HG03469 (cell line): ENCODE measurements around the gene DTX3.
"Not testable (repeated sequence)": the region's sequence is repeated elsewhere in the genome, so short reads cannot be mapped to it uniquely, and the experiment has no call there.

Experiments
- ATAC-seq: cut with Tn5 transposase; IDR thresholded peaks from one replicate; pipeline ENCODE4 v1.9.1; 2021; ENCODE audit warnings: mild to moderate bottlenecking, moderate library complexity, moderate number of reproducible peaks; ENCODE audit not compliant: unreplicated experiment

DTX3 gene

DNA sequence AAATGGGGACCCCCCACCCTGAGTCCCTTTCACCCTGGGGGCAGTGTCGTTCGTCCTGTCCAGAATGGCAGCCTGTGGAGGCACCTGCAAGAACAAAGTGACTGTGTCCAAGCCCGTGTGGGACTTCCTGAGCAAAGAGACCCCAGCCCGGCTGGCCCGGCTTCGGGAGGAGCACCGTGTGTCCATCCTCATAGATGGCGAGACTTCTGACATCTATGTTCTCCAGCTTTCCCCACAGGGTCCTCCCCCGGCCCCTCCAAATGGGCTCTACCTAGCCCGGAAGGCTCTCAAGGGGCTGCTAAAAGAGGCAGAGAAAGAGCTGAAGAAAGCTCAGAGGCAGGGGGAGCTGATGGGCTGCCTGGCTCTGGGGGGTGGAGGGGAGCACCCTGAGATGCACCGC lies 2.2 kb downstream of the DTX3 start:
- ATAC-seq, result no peak

DNA sequence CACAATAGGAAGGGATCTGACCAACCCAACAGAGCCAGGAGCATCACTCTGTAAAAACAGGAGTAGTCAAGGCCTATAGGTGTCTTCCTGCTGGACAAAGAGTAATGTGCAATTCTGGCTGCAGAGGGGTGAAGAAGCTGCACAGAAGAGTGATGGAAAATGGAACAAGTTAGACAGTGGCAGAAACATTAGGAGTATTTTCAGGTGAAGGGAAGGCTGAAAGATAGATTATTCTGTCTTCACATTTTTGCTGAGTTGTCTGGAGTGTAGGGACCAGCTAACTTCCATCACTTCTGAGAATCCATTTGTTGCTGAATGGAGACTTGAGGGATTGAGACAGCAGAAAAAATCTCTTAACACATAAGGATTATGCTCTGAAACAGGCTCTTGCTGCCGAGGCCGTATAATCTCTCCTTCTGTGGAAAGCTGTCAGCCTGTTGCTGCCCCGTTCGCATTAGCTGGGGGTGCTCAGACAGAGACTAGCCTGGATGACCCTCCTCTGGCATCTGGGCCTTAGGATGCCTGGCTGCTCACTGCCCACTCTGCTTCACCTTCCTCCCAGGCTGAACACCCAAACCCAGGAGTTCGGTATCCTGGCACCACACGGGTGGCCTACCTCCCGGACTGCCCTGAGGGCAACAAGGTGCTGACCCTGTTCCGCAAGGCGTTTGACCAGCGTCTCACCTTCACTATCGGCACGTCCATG lies 3.5 kb downstream of the DTX3 start:
- no peak for ATAC-seq

DNA sequence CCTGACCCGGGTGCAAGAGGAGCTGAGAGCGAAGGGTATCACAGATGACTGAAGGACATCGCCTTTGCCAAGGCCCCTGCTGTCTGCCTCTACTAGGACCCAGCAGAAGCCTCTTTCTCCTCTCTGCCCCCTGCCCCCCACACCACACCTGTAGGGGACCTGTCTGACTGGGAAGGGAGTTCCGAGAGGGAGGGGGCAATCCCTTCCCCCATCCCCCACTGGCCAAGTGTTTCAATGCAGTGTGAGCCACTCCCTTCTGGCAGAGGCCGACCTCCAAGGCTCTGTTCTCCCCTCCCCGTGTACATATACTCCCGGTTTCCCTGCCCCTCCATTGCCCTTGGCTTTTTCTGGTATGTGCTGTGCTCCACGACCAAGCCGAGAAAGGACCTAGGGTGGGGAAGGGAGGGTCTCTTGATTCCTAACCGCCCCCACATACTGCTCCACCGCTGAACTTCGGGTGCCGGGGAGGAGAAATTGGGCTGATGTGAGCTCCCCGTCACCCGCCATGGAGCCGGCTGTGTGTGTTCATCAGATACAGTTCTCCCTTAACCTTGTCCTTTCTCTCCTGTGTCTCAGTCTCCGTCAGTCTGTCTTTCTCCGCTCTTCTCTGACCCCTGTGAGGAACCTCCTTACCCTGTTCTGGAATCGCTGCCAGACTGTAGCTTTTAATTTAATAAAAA lies 4.6 kb downstream of the DTX3 start:
- no peak for ATAC-seq

DNA sequence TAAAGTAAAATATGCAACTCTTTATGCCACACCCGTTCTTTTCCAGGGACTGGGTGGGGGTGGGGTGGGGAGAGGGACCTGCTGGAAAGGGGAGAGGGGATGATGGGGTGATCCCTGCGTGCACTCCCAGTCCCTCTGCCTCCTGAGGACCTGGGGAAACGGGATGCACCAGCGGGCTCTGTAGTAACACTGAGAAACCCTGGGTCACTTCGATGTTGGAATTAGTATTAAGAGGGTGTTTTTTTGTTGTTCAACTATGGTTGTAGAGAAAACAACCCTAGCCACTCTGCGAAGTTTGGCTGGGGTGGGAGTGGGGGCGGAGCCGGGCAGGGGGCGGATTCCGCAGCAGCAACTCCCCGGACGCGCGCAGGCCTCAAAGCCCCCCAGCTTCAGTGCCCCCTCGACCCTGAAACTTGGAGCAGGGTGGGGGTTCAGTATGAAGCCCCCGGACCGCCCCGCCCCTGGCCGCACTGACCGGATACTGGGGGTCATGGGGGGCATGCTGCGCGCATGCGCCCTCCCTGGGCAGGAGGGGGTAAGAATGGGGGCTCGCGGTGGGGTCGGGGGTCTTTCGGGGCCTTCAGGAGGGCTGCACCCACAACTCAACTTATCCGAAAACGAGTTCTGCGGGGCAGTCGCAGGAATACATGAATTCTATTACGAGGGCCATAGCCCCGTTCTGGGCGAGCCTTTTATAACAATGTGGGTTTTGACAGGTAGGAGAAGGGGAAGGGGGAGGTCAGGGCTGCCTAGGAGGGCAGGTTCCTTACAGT lies 5.3 kb downstream of the DTX3 start:
- no peak for ATAC-seq

- ATAC-seq, result no peak
Measured at GRCh38 chr12:57610554-57611107, 6.0 kb downstream of the DTX3 start.

GRCh38 chr12:57611108-57611826 lies 6.6 kb downstream of the DTX3 start, which contains the start of gene ARHGEF25:
Gene ARHGEF25 (plus strand): TSS chr12:57611435. CDS start chr12:57611895, 460 bp downstream.
- ATAC-seq, result no peak

DNA sequence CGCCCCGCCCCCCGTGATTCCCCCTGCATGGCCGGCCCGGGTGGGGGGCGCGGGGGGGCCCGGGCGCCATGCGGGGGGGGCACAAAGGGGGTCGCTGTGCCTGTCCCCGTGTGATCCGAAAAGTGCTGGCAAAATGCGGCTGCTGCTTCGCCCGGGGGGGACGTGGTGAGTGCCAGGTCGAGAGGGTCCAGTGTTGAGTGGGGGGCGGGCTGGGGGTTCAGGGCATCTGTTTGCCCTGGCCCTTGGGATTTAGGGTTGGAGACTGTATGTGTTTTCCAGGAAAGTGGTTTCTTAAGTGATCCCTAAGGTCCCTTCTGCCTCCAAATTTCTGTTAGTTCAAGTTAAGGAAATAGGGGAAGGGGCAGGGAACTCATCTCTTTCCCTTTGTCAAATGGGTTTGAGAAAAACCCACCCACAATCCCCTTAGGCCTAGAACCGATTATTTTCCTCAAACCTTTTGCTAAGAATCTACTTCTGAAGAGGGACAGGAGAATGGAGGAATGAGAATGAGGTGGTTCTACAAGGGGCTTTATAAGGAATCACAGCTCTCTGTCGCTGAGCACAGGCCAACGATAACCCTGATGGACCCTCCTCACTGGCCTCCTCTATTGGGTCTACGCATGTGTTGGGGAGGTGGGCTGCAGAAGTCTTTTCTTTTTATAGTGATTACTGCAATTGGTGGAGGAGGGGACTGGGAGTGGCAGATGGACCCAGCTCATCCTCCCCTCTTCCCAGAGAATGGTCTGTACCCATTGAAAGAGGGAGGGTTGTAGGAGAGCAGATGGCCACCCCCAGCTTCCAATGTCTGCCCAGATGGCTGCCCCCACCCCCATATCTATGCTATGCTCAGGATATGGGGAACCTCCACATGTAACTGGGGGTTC lies 7.4 kb downstream of the DTX3 start:
- ATAC-seq, result no peak

- no peak for ATAC-seq
Measured at GRCh38 chr12:57612711-57613426, 8.2 kb downstream of the DTX3 start.

DNA sequence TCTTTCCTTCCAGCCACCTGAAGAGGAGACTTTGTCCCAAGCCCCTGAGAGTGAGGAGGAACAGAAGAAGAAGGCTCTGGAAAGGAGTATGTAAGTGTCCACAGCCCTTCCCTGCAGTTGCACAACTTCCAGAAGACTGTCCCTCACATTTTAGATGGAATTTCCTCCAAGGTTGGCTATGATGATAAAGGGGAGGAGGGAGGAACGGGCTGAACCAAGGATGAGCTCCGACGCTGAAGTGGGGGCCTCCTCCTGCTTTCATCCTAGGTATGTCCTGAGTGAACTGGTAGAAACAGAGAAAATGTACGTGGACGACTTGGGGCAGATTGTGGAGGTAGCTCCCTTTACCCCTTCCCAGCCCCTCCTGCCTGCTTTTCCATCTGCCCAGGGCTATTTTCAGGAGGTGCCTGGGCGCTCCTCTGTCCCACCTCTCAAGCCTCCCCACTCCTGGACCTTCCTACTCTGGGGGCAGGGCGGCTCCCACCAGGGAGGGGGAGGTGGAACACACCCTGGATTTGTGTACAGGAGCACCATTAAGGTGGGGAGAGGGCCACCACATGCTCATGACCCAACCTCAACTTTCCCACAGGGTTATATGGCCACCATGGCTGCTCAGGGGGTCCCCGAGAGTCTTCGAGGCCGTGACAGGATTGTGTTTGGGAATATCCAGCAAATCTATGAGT lies 8.9 kb downstream of the DTX3 start:
- ATAC-seq, result no peak

DNA sequence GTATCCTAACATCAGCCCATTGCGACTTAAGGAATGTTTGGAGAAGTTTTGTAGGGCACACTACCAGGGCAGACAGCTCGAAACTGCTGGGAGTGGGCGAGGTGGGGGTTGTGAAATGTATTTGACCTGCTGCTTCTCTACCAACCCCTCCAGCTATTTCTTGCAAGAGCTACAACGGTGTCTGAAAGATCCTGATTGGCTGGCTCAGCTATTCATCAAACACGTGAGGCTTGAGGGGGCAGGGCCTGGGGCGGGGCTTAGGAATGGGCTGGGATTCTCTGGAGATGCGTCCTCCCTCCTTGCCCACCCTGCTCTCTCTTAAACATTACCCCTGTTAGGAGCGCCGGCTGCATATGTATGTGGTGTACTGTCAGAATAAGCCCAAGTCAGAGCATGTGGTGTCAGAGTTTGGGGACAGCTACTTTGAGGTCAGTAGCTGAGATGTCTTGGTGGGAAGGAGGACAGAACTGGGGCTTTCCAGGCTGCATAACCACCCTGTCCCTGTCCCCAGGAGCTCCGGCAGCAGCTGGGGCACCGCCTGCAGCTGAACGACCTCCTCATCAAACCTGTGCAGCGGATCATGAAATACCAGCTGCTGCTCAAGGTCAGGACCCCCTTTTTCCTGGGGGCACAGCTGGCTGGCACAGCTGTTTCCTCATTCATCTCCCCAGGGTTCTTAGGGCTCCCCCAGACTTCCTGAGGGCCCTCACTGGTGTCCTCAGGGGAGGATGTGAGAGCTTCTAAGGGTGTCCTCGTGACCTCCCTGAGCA lies 9.7 kb downstream of the DTX3 start:
- ATAC-seq, result peak; percentile 45

DNA sequence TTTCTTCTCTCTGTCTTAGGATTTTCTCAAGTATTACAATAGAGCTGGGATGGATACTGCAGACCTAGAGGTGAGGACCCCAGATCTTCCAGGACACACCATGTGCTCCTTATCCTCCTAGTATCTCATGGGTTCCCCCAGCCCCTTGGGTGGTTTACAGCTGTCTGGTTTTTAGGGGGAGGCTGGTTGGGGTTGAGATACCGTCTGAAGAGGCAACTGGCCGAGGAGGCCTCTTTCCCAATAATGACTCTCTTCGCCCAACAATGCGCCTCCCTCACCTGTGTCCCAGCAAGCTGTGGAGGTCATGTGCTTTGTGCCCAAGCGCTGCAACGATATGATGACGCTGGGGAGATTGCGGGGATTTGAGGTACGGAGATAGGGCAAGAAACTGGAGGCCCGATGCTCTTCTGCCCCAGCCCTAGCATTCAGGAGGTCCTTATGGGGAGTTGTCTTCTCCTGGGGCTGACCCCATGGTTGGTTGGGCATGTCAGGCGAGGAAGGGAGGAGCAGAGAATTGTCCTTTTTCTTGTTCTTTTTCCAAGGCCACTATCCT lies 10.4 kb downstream of the DTX3 start:
- ATAC-seq, result no peak

GRCh38 chr12:57615637-57616036 lies 11.0 kb downstream of the DTX3 start:
- ATAC-seq, result no peak

GRCh38 chr12:57616383-57617101 lies 11.9 kb downstream of the DTX3 start:
- ATAC-seq, result no peak

DNA sequence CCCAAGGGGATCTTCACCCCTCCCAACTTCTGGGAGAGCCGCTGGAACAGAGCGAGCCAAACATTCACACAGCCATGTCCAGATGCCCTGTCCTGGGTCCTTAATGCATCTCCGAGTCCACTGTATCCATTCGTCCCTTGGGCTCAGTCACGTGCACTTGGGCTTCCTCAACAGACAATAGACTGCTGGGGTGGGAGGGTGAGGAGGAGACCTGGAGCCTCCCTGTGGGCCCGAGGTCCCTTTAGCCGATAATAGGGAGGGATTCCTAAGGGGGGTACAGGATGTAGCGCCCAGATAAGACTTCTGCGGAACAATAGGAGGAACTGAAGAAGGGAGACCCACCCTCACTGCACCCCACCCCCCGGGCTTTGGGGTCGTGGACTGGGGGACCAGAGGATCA lies 13.3 kb downstream of the DTX3 start:
- ATAC-seq, result no peak

DNA sequence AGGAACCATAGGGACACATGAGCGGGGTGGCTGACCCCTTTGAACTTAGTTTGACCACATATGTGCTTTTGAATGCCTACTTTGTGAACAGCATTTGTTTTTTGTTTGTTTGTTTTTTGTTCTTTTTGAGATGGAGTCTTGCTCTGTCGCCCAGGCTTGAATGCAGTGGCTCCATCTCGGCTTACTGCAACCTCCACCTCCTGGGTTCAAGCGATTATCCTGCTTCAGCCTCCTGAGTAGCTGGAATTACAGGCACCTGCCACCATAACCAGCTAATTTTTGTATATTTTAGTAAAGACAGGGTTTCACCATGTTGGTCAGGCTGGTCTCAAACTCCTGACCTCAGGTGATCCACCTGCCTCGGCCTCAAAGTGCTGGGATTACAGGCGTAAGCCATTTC lies 13.8 kb downstream of the DTX3 start:
- not testable (repeated sequence) for ATAC-seq

DNA sequence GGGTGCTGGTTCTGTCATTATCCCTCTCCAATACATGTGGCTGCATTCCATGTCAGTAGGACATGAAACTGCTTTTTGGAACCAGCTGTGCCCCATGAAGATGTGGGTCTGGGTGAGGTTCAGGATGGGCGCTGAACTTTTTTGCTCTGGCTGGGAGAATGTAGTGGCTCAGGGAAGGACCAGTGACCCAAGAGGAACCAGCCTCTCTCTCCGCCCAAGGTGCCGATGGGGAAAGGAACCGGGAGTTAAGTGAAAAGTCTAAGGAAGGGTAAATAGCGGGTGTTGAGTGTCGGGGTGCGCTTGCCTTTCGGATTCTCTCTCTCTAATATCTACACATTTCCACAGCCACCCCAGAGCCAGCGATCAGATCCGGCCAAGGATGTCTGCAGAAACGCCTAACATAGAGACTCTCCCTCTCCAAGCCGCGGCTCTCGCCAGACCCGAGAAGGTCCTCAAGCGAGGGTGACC lies 14.4 kb downstream of the DTX3 start:
- ATAC-seq, result no peak
